Erythroblast (primary cell): ENCODE data around the gene SOBP.

Source experiments
- GATA1 ChIP-seq: IDR thresholded peaks from 2 replicates; pipeline ENCODE4 v1.6.1; 2011; ENCODE audit warnings: low read depth, mild to moderate bottlenecking, control low read depth, low read length, moderate library complexity
- POLR2A ChIP-seq: IDR thresholded peaks from 2 replicates; pipeline ENCODE4 v1.6.1; 2011; ENCODE audit warnings: mild to moderate bottlenecking, low read length

GRCh38 chr6:107442938-107443607, 46.8 kb upstream of the SOBP start:
- TF ChIP-seq POLR2A (no peak), GATA1 (no peak)
